IPS-18a (cell line): ENCODE data around the gene CYBC1.

Source experiments
- H3K27ac ChIP-seq: one replicate; pipeline ENCODE4 v1.5.1; 2013; ENCODE audit warnings: low read length
- H3K27me3 ChIP-seq: one replicate; pipeline ENCODE4 v1.6.1; 2013; ENCODE audit warnings: mild to moderate bottlenecking, low read length; ENCODE audit not compliant: control insufficient read depth, insufficient read depth
- H3K36me3 ChIP-seq: one replicate; pipeline ENCODE4 v1.6.1; 2013; ENCODE audit warnings: low read depth, low read length; ENCODE audit not compliant: control insufficient read depth
- H3K4me1 ChIP-seq: one replicate; pipeline ENCODE4 v1.6.1; 2013; ENCODE audit warnings: low read depth, low read length; ENCODE audit not compliant: control insufficient read depth
- H3K4me3 ChIP-seq: one replicate; pipeline ENCODE4 v1.5.1; 2013; ENCODE audit warnings: low read length
- H3K9ac ChIP-seq: one replicate; pipeline ENCODE4 v1.6.1; 2013; ENCODE audit warnings: mild to moderate bottlenecking, low read length, moderate library complexity
- H3K9me3 ChIP-seq: one replicate; pipeline ENCODE4 v1.6.1; 2013; ENCODE audit warnings: low read depth, low read length; ENCODE audit not compliant: control insufficient read depth

CYBC1 gene

GRCh38 chr17:82490512-82491195 is 40.1 kb upstream of the CYBC1 start:
- Histone ChIP-seq H3K4me3 (no peak overlapping the region), H3K27me3 (peaks cover 2% of the 10 kb centered on the region), H3K9me3 (no peaks in the 10 kb centered on the region), H3K4me1 (no peaks in the 10 kb centered on the region), H3K9ac (no peak overlapping the region), H3K36me3 (peaks cover 11% of the 10 kb centered on the region), H3K27ac (no peak overlapping the region)

- Histone ChIP-seq H3K27me3 (no peaks in the 10 kb centered on the region), H3K4me1 (no peaks in the 10 kb centered on the region), H3K27ac (no peak overlapping the region), H3K9ac (no peak overlapping the region), H3K4me3 (no peak overlapping the region), H3K36me3 (peaks cover 17% of the 10 kb centered on the region), H3K9me3 (no peaks in the 10 kb centered on the region)
These were observed 39.4 kb upstream of the CYBC1 start for GRCh38 chr17:82489851-82490511.

- Histone ChIP-seq H3K4me3 (no peak overlapping the region), H3K27me3 (no peaks in the 10 kb centered on the region), H3K9ac (no peak overlapping the region), H3K27ac (no peak overlapping the region), H3K4me1 (no peaks in the 10 kb centered on the region), H3K36me3 (peaks cover 24% of the 10 kb centered on the region), H3K9me3 (no peaks in the 10 kb centered on the region)
These were observed 38.6 kb upstream of the CYBC1 start for GRCh38 chr17:82489117-82489516.

GRCh38 chr17:82487910-82488309 is 37.4 kb upstream of the CYBC1 start:
- H3K27me3 ChIP-seq: no peaks in the 10 kb centered on the region
- H3K9me3 ChIP-seq: no peaks in the 10 kb centered on the region
- no peak overlapping the region for H3K4me3 ChIP-seq
- H3K9ac ChIP-seq: no peak overlapping the region
- H3K4me1 ChIP-seq: no peaks in the 10 kb centered on the region
- peaks cover 33% of the 10 kb centered on the region for H3K36me3 ChIP-seq
- no peak overlapping the region for H3K27ac ChIP-seq

GRCh38 chr17:82486231-82487094 is 35.9 kb upstream of the CYBC1 start:
- H3K4me1 ChIP-seq: no peaks in the 10 kb centered on the region

GRCh38 chr17:82483836-82484235 is 33.3 kb upstream of the CYBC1 start:
- Histone ChIP-seq H3K27ac (no peak overlapping the region), H3K27me3 (no peaks in the 10 kb centered on the region), H3K4me1 (no peaks in the 10 kb centered on the region), H3K9ac (no peak overlapping the region), H3K4me3 (no peak overlapping the region), H3K9me3 (no peaks in the 10 kb centered on the region), H3K36me3 (peaks cover 53% of the 10 kb centered on the region)

More at GRCh38 chr17:82486231-82487094, 35.9 kb upstream of the CYBC1 start:
- H3K4me3 ChIP-seq: no peak overlapping the region
- H3K36me3 ChIP-seq: peaks cover 37% of the 10 kb centered on the region
- no peak overlapping the region for H3K27ac ChIP-seq
- H3K9me3 ChIP-seq: no peaks in the 10 kb centered on the region
- H3K27me3 ChIP-seq: no peaks in the 10 kb centered on the region
- H3K9ac ChIP-seq: no peak overlapping the region

- Histone ChIP-seq H3K36me3 (peaks cover 55% of the 10 kb centered on the region), H3K27me3 (no peaks in the 10 kb centered on the region), H3K9me3 (no peaks in the 10 kb centered on the region), H3K4me1 (no peaks in the 10 kb centered on the region), H3K27ac (no peak overlapping the region), H3K4me3 (no peak overlapping the region), H3K9ac (no peak overlapping the region)
These were observed 32.7 kb upstream of the CYBC1 start for GRCh38 chr17:82483204-82483660.

GRCh38 chr17:82480318-82480717 is 29.8 kb upstream of the CYBC1 start:
- Histone ChIP-seq H3K9me3 (no peaks in the 10 kb centered on the region), H3K9ac (no peak overlapping the region), H3K4me1 (no peaks in the 10 kb centered on the region), H3K27ac (no peak overlapping the region), H3K4me3 (no peak overlapping the region), H3K27me3 (no peaks in the 10 kb centered on the region), H3K36me3 (peaks cover 45% of the 10 kb centered on the region)

- no peaks in the 10 kb centered on the region for H3K27me3 ChIP-seq
- no peak overlapping the region for H3K4me3 ChIP-seq
- no peaks in the 10 kb centered on the region for H3K9me3 ChIP-seq
- H3K4me1 ChIP-seq: no peaks in the 10 kb centered on the region
- no peak overlapping the region for H3K27ac ChIP-seq
- H3K36me3 ChIP-seq: peaks cover 43% of the 10 kb centered on the region
- H3K9ac ChIP-seq: no peak overlapping the region
These were observed 29.1 kb upstream of the CYBC1 start for GRCh38 chr17:82479602-82480001.

- no peak overlapping the region for H3K27ac ChIP-seq
- peaks cover 36% of the 10 kb centered on the region for H3K36me3 ChIP-seq
- no peaks in the 10 kb centered on the region for H3K27me3 ChIP-seq
- H3K4me3 ChIP-seq: no peak overlapping the region
- H3K9ac ChIP-seq: no peak overlapping the region
- no peaks in the 10 kb centered on the region for H3K4me1 ChIP-seq
- no peaks in the 10 kb centered on the region for H3K9me3 ChIP-seq
These were observed 27.4 kb upstream of the CYBC1 start for GRCh38 chr17:82477934-82478333.

GRCh38 chr17:82475458-82475857 is 24.9 kb upstream of the CYBC1 start:
- H3K36me3 ChIP-seq: peaks cover 28% of the 10 kb centered on the region

More at GRCh38 chr17:82475458-82475857, 24.9 kb upstream of the CYBC1 start:
- no peak overlapping the region for H3K4me3 ChIP-seq
- H3K27ac ChIP-seq: no peak overlapping the region
- H3K27me3 ChIP-seq: no peaks in the 10 kb centered on the region
- no peak overlapping the region for H3K9ac ChIP-seq
- H3K9me3 ChIP-seq: no peaks in the 10 kb centered on the region
- H3K4me1 ChIP-seq: no peaks in the 10 kb centered on the region
